GM18517 (cell line): ENCODE results near the gene SPATA20.

Source experiments
- ATAC-seq: cut with Tn5 transposase; IDR thresholded peaks from one replicate; pipeline ENCODE4 v1.9.1; 2021; ENCODE audit warnings: mild to moderate bottlenecking, moderate library complexity; ENCODE audit not compliant: unreplicated experiment

SPATA20 gene

DNA sequence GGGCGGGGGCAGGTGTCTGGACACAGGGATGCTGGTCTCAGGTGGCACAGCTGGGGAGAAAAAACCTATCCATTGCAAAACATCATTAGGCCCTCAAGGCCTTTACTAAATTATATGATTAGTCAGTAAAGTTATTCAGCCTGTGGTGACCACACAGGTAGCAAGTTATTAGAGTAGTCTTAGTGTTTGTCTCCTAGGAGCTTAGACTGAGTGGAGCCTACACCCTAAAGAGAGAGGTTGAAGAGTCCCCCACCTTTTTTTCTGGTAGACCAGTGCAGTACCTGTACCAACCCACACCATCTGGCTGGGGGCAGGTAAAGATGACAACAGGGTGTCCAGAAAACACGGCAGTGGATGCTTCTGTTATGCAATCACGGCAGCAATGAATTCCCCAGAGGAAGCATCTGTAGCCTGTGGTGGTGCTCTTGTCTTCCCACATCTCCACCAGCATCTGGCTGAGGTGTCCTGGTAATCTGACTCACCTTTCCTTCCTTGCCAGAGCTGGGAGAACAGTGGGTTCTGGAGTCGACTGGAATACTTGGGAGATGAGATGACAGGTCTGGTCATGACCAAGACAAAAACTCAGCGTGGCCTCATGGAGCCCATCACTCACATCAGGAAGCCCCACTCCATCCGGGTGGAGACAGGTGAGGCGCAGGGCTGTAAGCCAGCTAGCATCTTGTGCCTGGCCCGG is 27.7 kb upstream of the SPATA20 start:
- no peak for ATAC-seq

DNA sequence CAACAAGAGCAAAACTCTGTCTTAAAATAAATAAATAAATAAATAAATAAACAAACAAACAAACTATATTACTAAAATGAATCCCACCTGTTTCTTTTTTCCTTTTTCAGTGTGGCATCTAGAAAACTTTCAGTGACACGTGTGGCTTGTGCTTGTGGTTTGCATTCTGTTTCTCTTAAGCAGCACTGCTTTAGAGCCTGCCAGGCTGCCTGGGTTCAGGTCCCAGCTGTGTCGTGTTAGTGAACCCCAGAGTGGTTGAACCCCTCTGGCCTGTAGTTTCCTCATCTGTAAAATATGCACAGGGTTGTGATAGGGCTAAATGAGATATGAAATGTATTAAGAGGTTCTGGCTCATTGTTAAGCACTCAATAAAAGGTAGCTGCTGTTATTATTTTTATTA is 26.5 kb upstream of the SPATA20 start:
- no peak for ATAC-seq

- ATAC-seq, result no peak
These were observed 25.5 kb upstream of the SPATA20 start for GRCh38 chr17:50521514-50521913.

GRCh38 chr17:50522766-50523165 is 24.2 kb upstream of the SPATA20 start:
- ATAC-seq, result no peak

- no peak for ATAC-seq
These were observed 23.8 kb upstream of the SPATA20 start for GRCh38 chr17:50523208-50523607.

DNA sequence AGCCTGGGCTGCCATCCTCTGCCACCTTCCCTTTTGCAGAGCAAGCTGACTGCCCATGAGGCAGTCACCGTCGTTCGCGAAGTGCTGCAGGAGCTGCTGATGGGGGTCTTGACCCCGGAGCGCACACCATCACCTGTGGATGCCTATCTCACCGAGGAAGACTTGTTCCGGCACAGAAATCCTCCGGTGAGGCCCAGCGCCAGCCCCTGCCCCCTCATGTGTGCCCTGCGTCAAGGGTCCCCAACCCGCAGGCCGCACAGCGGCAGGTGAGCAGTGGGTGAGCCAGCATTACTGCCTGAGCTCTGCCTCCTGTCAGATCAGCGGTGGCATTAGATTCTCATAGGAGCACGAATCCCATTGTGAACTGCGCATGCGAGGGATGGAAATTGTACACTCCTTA is 22.1 kb upstream of the SPATA20 start:
- ATAC-seq, result no peak

GRCh38 chr17:50527155-50527762 is 19.7 kb upstream of the SPATA20 start:
- no peak for ATAC-seq

DNA sequence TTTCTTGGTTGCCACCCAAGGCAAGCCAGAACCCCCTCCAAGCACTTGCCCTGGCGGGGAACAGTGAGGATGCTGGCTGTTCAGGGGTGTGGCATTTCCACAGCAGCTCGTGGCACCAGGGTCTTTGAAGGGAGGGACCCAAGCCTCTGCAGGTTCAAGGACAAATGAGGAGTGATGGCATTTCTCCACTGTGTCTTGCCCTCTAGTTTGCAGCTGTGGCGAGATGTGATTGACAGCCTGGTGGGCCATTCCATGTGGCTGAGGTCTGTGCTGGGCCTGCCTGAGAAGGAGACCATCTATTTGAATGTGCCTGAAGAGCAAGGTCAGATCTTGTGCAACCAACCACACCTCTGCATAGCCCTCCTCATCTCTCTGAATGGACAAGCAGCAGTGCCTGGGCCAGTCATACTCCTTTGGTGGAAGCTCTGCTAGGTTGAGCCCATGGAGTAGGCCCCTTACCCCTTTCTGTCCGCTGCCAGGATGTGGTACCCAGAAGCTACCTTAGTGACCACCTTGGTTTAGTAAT is 19.0 kb upstream of the SPATA20 start:
- ATAC-seq, result no peak

- no peak for ATAC-seq
These were observed 17.1 kb upstream of the SPATA20 start for GRCh38 chr17:50529849-50530248.

DNA sequence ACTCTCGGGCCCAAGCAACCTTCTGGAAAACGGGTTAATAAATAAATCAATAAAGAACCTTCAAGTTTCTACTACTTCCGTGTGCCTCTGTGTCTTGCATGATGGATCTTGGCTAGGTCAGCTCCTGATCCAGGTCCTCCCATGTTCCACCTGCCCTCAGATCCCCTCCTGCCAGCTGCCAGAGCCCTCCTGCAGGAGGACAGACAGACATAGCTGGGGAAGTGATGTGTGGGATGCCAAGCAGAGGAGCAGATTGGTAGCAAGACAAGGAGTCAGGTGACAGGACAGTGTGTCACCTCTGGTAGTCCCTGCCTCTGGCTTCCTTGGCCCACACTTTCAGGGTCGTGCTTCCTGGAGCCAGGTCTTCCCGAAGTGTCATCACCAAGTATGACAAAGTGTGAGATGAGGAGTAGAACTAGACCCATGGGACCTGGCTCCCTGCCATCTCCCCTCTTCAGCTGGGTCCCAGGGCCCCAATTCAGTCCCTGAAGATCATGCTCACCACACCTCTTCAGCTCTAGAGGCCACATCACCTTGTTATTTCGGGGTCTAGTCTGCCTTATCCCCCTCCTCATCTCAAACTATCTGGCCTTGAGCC is 15.4 kb upstream of the SPATA20 start:
- ATAC-seq, result no peak

DNA sequence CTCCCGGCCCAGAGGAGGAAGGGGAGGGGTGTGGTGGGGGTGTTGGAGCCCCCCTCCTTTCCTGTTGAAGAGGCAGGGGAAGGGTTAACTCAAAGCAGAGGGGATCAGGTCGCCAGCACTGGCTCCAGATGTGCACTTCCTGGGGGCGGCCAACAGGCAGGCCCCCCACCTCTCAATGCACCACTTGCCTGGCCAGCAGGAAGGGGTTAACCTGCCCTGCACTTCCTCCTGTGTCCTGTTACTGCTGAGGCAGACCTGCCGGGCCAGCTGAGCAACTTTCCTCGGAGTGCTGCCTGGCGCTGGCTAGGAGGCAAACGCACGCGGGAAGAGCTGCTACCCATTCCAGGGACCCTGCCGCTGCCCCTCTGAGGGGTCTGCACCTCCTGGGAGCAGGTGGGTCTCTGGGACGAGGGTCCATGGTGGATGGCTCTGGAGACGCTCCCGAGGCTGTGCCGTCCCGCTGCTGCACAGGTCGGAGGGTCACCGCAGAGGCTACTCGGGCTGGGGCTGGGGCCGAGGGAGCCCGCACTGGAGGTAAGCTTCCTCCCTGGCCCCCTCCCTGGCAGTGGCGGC is 14.4 kb upstream of the SPATA20 start, which contains the start of gene EPN3:
Gene EPN3, plus strand, starts transcription at position 284 of the 573 bp plus-strand sequence. CDS start 3,822 bp downstream, outside the sequence.
- ATAC-seq, result no peak

DNA sequence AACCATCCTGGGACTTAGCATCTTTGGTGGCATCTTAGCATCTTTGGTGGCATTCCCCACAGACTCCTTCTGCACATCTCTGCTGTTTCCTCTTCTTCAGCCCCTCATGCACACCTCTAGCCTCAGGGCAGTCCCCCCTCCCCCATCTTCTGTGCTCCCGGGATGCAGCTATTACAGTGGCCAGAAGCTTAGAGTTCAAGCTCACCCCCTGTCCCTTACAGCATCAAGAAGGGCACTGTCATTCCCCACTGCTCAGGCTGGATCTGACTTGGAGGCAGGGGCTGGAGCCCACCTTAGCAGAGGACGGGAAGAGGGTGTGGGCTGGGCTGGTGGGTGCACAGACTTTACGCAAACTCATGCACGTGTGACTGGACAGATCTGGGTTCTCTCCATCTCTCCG is 13.8 kb upstream of the SPATA20 start:
- no peak for ATAC-seq

DNA sequence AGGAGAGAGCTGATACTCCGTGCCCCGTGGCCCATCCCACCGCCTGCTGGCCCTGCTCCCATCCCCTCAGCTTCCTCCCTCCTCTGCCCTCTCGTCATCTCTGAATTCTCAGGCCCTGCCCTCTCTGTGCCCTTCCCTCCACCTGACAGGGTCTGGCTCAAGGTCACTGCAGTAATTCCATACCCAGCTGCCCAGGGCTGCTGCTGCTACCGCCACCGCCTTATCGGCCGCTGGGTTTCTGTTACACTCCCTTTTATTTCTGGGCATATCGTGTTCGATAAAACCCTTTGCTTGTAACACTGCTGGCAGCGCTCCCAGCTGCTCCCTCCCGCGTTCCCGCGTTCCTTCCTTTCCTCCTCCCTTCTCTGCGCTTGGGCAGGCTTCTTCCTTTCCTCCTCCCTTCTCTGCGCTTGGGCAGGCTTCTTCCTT is 13.2 kb upstream of the SPATA20 start:
- no peak for ATAC-seq

GRCh38 chr17:50534222-50534978 is 12.6 kb upstream of the SPATA20 start:
- ATAC-seq, result no peak

DNA sequence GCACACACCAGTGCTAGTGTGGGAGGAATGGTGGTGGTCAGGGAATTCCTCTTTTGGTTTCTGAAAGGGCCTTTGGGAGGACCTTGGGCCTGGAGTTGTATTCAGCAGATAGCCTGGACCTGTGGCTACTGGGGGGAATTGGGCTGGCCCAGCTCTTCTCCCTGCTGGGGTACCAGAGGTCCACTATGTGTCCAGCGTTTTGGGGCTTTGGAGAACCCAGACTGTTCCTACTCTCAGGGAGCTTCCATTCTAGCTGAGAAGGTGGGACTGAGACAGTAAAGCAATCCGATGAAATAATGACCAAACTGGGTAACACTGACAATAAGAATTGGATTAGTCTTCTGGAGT is 12.0 kb upstream of the SPATA20 start:
- ATAC-seq, result no peak

GRCh38 chr17:50535407-50535806 is 11.6 kb upstream of the SPATA20 start:
- no peak for ATAC-seq

- ATAC-seq, result no peak
These were observed 10.0 kb upstream of the SPATA20 start for GRCh38 chr17:50536683-50537646.

GRCh38 chr17:50537721-50538548 is 9.0 kb upstream of the SPATA20 start:
- no peak for ATAC-seq
